ENCODE measurements around the gene TTC13. TPM values are rescaled to one million over a fixed set of nuclear protein-coding genes. Genes with fewer than 3 reads are reported as not detected.
"Not testable (repeated sequence)": the region's sequence is repeated elsewhere in the genome, so short reads cannot be mapped to it uniquely, and the experiment has no call there.

The TTC13 gene
- total RNA-seq, 1 experiment from 2014 or later, result 30.1 TPM

GRCh38 chr1:231011963-231012362 is 33.3 kb upstream of the TTC13 start:
- no TSS peak for BruUV-seq (replicated peaks)
- Histone ChIP-seq H3K4me3 (ENCODE audit: low read depth, low read length, poor library complexity, severe bottlenecking) (no peak overlapping the region), H3K27ac (ENCODE audit: low read depth, low read length, poor library complexity, severe bottlenecking) (no peak overlapping the region), H3K27me3 (replicated peaks; ENCODE audit: insufficient read depth, low read depth, low read length, poor library complexity) (no peaks in the 10 kb centered on the region), H3K36me3 (ENCODE audit: insufficient read depth, low read length, poor library complexity, severe bottlenecking) (no peaks in the 10 kb centered on the region), H3K9me3 (ENCODE audit: low read depth, low read length, poor library complexity, severe bottlenecking) (peaks cover 6% of the 10 kb centered on the region), H3K4me1 (ENCODE audit: insufficient read depth, low read length, poor library complexity, severe bottlenecking) (no peaks in the 10 kb centered on the region)
- intact Hi-C loops (cut with micrococcal nuclease; ENCODE audit: unreplicated experiment), result no loop called here
- no peak for DNase-seq (ENCODE audit: low spot score)
- POLR2A ChIA-PET (ENCODE audit: low non-redundant PET), result no interaction called here
- CTCF ChIA-PET, result no interaction called here
- TF ChIP-seq, protein P1, sequence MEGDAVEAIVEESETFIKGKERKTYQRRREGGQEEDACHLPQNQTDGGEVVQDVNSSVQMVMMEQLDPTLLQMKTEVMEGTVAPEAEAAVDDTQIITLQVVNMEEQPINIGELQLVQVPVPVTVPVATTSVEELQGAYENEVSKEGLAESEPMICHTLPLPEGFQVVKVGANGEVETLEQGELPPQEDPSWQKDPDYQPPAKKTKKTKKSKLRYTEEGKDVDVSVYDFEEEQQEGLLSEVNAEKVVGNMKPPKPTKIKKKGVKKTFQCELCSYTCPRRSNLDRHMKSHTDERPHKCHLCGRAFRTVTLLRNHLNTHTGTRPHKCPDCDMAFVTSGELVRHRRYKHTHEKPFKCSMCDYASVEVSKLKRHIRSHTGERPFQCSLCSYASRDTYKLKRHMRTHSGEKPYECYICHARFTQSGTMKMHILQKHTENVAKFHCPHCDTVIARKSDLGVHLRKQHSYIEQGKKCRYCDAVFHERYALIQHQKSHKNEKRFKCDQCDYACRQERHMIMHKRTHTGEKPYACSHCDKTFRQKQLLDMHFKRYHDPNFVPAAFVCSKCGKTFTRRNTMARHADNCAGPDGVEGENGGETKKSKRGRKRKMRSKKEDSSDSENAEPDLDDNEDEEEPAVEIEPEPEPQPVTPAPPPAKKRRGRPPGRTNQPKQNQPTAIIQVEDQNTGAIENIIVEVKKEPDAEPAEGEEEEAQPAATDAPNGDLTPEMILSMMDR (conservative IDR thresholded peaks at IDR 0.05; ENCODE audit: low read depth, low read length), result no peak
- no peak for TF ChIP-seq EZH2 (IDR thresholded peaks at IDR 0.05; ENCODE audit: borderline replicate concordance, low read depth, low read length, poor library complexity, severe bottlenecking)

- H3K9me3 ChIP-seq (ENCODE audit: low read depth, low read length, poor library complexity, severe bottlenecking), result peaks cover 7% of the 10 kb centered on the region
- CTCF ChIA-PET, result no interaction called here
- intact Hi-C loops (cut with micrococcal nuclease; ENCODE audit: unreplicated experiment), result no loop called here
Measured at GRCh38 chr1:231011360-231011759, 32.7 kb upstream of the TTC13 start.

GRCh38 chr1:231007535-231007934 is 28.9 kb upstream of the TTC13 start:
- intact Hi-C loops (cut with micrococcal nuclease; ENCODE audit: unreplicated experiment); H3K4me3 ChIP-seq (ENCODE audit: low read depth, low read length, poor library complexity, severe bottlenecking); H3K36me3 ChIP-seq (ENCODE audit: insufficient read depth, low read length, poor library complexity, severe bottlenecking); H3K27ac ChIP-seq (ENCODE audit: low read depth, low read length, poor library complexity, severe bottlenecking); DNase-seq (ENCODE audit: low spot score); H3K4me1 ChIP-seq (ENCODE audit: insufficient read depth, low read length, poor library complexity, severe bottlenecking); POLR2A ChIA-PET (ENCODE audit: low non-redundant PET); CTCF ChIA-PET; BruUV-seq (replicated peaks); H3K27me3 ChIP-seq (replicated peaks; ENCODE audit: insufficient read depth, low read depth, low read length, poor library complexity): not testable (repeated sequence)
- peaks cover 25% of the 10 kb centered on the region for H3K9me3 ChIP-seq (ENCODE audit: low read depth, low read length, poor library complexity, severe bottlenecking)

More at GRCh38 chr1:231011360-231011759, 32.7 kb upstream of the TTC13 start:
- Histone ChIP-seq H3K27ac (ENCODE audit: low read depth, low read length, poor library complexity, severe bottlenecking) (no peak overlapping the region), H3K4me1 (ENCODE audit: insufficient read depth, low read length, poor library complexity, severe bottlenecking) (no peaks in the 10 kb centered on the region), H3K27me3 (replicated peaks; ENCODE audit: insufficient read depth, low read depth, low read length, poor library complexity) (no peaks in the 10 kb centered on the region), H3K4me3 (ENCODE audit: low read depth, low read length, poor library complexity, severe bottlenecking) (no peak overlapping the region), H3K36me3 (ENCODE audit: insufficient read depth, low read length, poor library complexity, severe bottlenecking) (no peaks in the 10 kb centered on the region)
- TF ChIP-seq EZH2 (IDR thresholded peaks at IDR 0.05; ENCODE audit: borderline replicate concordance, low read depth, low read length, poor library complexity, severe bottlenecking), result no peak
- TF ChIP-seq, protein P1 (conservative IDR thresholded peaks at IDR 0.05; ENCODE audit: low read depth, low read length), result no peak
- POLR2A ChIA-PET (ENCODE audit: low non-redundant PET), result no interaction called here
- no peak for DNase-seq (ENCODE audit: low spot score)
- BruUV-seq (replicated peaks), result no TSS peak

DNA sequence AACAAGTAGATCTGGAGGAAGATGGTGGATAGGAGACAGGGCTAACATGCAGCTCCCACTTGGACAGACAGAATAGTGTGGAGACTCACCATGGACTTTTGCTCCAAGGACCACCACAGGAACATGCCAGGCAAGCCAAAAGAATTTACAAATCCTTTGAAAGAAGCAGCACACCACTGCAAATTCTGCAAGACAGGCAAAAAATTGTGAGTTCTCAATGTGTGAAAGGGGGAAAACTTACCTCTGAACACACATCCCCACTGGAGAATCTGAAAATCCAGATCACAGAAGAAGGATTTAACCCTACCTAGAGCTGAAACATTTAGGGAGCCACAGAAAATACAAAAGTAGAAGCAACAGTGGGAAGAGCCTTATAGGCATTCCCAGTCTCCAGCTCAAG is 23.2 kb upstream of the TTC13 start:
- BruUV-seq (replicated peaks), result no TSS peak
- peaks cover 18% of the 10 kb centered on the region for H3K9me3 ChIP-seq (ENCODE audit: low read depth, low read length, poor library complexity, severe bottlenecking)
- DNase-seq (ENCODE audit: low spot score), result no peak
- H3K36me3 ChIP-seq (ENCODE audit: insufficient read depth, low read length, poor library complexity, severe bottlenecking), result peaks cover 35% of the 10 kb centered on the region
- H3K27me3 ChIP-seq (replicated peaks; ENCODE audit: insufficient read depth, low read depth, low read length, poor library complexity), result no peaks in the 10 kb centered on the region
- CTCF ChIA-PET, result interaction anchor here (0.6 kb wide), 1 partner anchor 50 kb away, joined by 3 read pairs; no protein-coding TSS in a partner anchor
- TF ChIP-seq, protein P1 (conservative IDR thresholded peaks at IDR 0.05; ENCODE audit: low read depth, low read length), result no peak
- no peak for TF ChIP-seq EZH2 (IDR thresholded peaks at IDR 0.05; ENCODE audit: borderline replicate concordance, low read depth, low read length, poor library complexity, severe bottlenecking)
- no peaks in the 10 kb centered on the region for H3K4me1 ChIP-seq (ENCODE audit: insufficient read depth, low read length, poor library complexity, severe bottlenecking)
- intact Hi-C loops (cut with micrococcal nuclease; ENCODE audit: unreplicated experiment), result no loop called here
- H3K27ac ChIP-seq (ENCODE audit: low read depth, low read length, poor library complexity, severe bottlenecking), result no peak overlapping the region
- POLR2A ChIA-PET (ENCODE audit: low non-redundant PET), result no interaction called here
- no peak overlapping the region for H3K4me3 ChIP-seq (ENCODE audit: low read depth, low read length, poor library complexity, severe bottlenecking)
